ENCODE measurements around the gene ZDHHC20. TPM values are rescaled to one million over a fixed set of nuclear protein-coding genes. Genes with fewer than 3 reads are reported as not detected.

The ZDHHC20 gene
- polyA plus RNA-seq, 3 donors: 28.1 to 67.8 (median 66.8) TPM

DNA sequence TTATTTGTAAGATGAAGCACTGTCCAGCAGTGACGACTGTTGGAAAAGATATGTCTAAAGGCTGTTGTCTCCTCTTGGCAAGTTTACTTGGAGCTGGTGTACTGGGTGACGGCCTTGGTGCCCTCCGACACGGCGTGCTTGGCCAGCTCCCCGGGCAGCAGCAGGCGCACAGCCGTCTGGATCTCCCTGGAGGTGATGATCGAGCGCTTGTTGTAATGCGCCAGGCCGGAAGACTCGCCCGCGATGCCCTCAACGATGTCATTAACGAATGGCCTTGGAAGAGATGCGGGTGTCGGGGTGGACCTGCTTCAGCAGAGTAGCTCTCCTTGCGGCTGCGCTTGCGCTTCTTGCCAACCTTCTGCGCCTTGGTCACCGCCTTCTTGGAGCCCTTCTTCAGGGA, 24.6 kb upstream of the ZDHHC20 start:
- H3K27me3 Mint-ChIP-seq (ENCODE audit: low read depth in 3 of 3): peaks cover 2 to 12% (median 6%) of the 10 kb centered on the region in 3 donors
- H3K9me3 Mint-ChIP-seq: peaks cover 15 to 37% (median 29%) of the 10 kb centered on the region in 7 donors
- WGBS (ENCODE audit: insufficient coverage): 94% methylated on average over 23 of the region's 24 CpGs

DNA sequence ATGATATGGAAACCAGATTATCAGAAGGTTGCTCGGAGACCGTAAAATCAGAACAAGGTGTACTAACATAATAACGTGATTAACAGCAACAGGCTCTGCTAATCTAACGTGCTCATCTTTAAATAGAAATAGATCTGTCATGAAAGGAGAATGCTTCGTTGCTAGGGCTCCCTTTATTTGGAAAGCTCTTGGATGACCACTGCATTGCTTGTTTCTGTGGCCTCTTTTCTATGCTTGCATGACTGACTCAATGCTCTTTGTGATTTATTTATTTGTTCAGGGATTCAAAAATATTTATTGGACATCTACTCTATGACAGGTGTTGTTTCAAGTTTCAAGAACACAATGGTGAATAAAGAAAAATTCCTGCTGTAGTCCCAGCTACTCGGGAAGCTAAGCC, 22.3 kb upstream of the ZDHHC20 start:
- TF ChIP-seq CTCF (IDR thresholded peaks at IDR 0.05): no peak
- Mint-ChIP-seq H3K27ac (no peak overlapping the region), H3K4me3 (no peak overlapping the region), H3K4me1 (peaks cover 12% of the 10 kb centered on the region), H3K27me3 (ENCODE audit: low read depth in 3 of 3) (peaks cover 3 to 12% (median 8%) of the 10 kb centered on the region in 3 donors), H3K36me3 (no peaks in the 10 kb centered on the region), H3K9me3 (peaks cover 4 to 14% (median 11%) of the 10 kb centered on the region in 7 donors)
- H3K27me3 ChIP-seq (ENCODE audit: control insufficient read depth in 2 of 2, insufficient read depth in 2 of 2, low read length in 2 of 2): no peaks in the 10 kb centered on the region
- H4K20me1 ChIP-seq (ENCODE audit: insufficient read depth, low read length): no peaks in the 10 kb centered on the region
- intact Hi-C loops (cut with micrococcal nuclease): no loop called here
- no peak overlapping the region for H3K4me2 ChIP-seq (replicated peaks; ENCODE audit: extremely low read depth, low read length, poor library complexity, severe bottlenecking)
- 92% methylated on average over 5 of the region's 6 CpGs for WGBS (ENCODE audit: insufficient coverage)
- H3K9ac ChIP-seq (ENCODE audit: insufficient read depth, low read length, poor library complexity, severe bottlenecking): no peak overlapping the region
- no peaks in the 10 kb centered on the region for H3K79me2 ChIP-seq (ENCODE audit: insufficient read depth, low read length)
- H3K4me3 ChIP-seq (replicated peaks in 1 of 3; ENCODE audit: low read depth in 2 of 3, low read length in 3 of 3): no peak overlapping the region
- H2AFZ ChIP-seq (ENCODE audit: insufficient read depth, low read depth, low read length, poor library complexity, severe bottlenecking): no peak overlapping the region
- H3K9me3 ChIP-seq (replicated peaks in 1 of 2; ENCODE audit: control insufficient read depth in 1 of 2, insufficient read depth in 1 of 2, low read length in 2 of 2): peaks cover 7 to 9% of the 10 kb centered on the region in 2 donors
- no peak for DNase-seq
- no peak overlapping the region for H3K27ac ChIP-seq (ENCODE audit: low read depth in 1 of 2, low read length in 2 of 2)
- peaks cover 10 to 12% of the 10 kb centered on the region in 2 donors for H3K4me1 ChIP-seq (ENCODE audit: control insufficient read depth in 1 of 2, insufficient read depth in 2 of 2, low read length in 2 of 2)
- no peaks in the 10 kb centered on the region for H3K36me3 ChIP-seq (replicated peaks in 1 of 2; ENCODE audit: control insufficient read depth in 1 of 2, insufficient read depth in 2 of 2, low read length in 2 of 2)

More for the DNA sequence above, 24.6 kb upstream of the ZDHHC20 start:
- H3K27ac ChIP-seq (ENCODE audit: low read depth in 1 of 2, low read length in 2 of 2): no peak overlapping the region
- H3K4me1 ChIP-seq (ENCODE audit: control insufficient read depth in 1 of 2, insufficient read depth in 2 of 2, low read length in 2 of 2): peaks cover 4% of the 10 kb centered on the region in 2 donors
- no peak overlapping the region for H3K4me3 Mint-ChIP-seq
- H3K9ac ChIP-seq (ENCODE audit: insufficient read depth, low read length, poor library complexity, severe bottlenecking): no peak overlapping the region
- no peaks in the 10 kb centered on the region for H4K20me1 ChIP-seq (ENCODE audit: insufficient read depth, low read length)
- intact Hi-C loops (cut with micrococcal nuclease): no loop called here
- peak overlapping the region in 1 of 7 donors; percentile 7 for H3K27ac Mint-ChIP-seq
- no peak for DNase-seq
- TF ChIP-seq CTCF (IDR thresholded peaks at IDR 0.05): no peak
- H3K36me3 Mint-ChIP-seq: peaks cover 0 to 2% of the 10 kb centered on the region in 2 donors
- H3K9me3 ChIP-seq (replicated peaks in 1 of 2; ENCODE audit: control insufficient read depth in 1 of 2, insufficient read depth in 1 of 2, low read length in 2 of 2): peaks cover 23 to 26% of the 10 kb centered on the region in 2 donors
- no peaks in the 10 kb centered on the region for H3K27me3 ChIP-seq (ENCODE audit: control insufficient read depth in 2 of 2, insufficient read depth in 2 of 2, low read length in 2 of 2)
- no peak overlapping the region for H3K4me2 ChIP-seq (replicated peaks; ENCODE audit: extremely low read depth, low read length, poor library complexity, severe bottlenecking)
- peaks cover 0 to 3% of the 10 kb centered on the region in 2 donors for H3K36me3 ChIP-seq (replicated peaks in 1 of 2; ENCODE audit: control insufficient read depth in 1 of 2, insufficient read depth in 2 of 2, low read length in 2 of 2)
- no peaks in the 10 kb centered on the region for H3K79me2 ChIP-seq (ENCODE audit: insufficient read depth, low read length)
- peaks cover 4% of the 10 kb centered on the region for H3K4me1 Mint-ChIP-seq
- H3K4me3 ChIP-seq (replicated peaks in 1 of 3; ENCODE audit: low read depth in 2 of 3, low read length in 3 of 3): no peak overlapping the region
- no peak overlapping the region for H2AFZ ChIP-seq (ENCODE audit: insufficient read depth, low read depth, low read length, poor library complexity, severe bottlenecking)

Measured in CD14-positive monocyte (primary cell).